ENCODE results near the gene TIMP2. TPM values are rescaled to one million over a fixed set of nuclear protein-coding genes. Genes with fewer than 3 reads are reported as not detected.

The TIMP2 gene
- total RNA-seq, 4 donors from 2014 or later: 139 to 161 (median 150) TPM

DNA sequence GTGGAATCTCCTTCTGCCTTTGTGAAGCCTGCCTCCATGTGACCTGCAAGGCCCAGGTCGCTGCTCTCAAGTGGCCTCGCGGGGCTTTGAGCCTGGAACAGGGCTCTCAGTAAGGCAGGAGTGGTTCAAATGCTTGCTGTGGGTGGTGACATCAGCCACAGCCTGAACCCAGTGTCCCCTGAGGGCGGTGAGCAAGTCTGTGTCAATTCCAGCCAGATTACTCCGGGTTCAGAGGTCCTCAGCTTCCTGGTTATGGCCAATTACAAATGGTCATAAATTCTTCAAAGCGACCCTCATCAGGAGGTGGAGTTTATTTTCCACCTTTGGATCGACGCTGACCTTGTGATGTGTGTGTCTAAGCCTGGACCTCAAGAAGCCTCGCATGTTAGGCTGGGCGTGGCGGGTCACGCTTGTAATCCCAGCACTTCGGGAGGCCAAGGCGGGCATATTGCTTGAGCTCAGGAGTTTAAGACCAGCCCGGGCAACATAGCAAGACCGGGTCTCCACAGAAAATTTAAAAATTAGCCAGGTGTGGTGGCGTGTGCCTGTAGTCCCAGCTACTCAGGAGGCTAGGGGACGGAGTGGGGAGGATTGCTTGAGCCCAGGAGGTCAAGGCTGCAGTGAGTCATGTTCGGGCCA, 37.3 kb upstream of the TIMP2 start:
- ATAC-seq (ENCODE audit: low FRiP score) (no peak), DNase-seq (ENCODE audit: low spot score) (no peak)
- TF ChIP-seq, protein P1, sequence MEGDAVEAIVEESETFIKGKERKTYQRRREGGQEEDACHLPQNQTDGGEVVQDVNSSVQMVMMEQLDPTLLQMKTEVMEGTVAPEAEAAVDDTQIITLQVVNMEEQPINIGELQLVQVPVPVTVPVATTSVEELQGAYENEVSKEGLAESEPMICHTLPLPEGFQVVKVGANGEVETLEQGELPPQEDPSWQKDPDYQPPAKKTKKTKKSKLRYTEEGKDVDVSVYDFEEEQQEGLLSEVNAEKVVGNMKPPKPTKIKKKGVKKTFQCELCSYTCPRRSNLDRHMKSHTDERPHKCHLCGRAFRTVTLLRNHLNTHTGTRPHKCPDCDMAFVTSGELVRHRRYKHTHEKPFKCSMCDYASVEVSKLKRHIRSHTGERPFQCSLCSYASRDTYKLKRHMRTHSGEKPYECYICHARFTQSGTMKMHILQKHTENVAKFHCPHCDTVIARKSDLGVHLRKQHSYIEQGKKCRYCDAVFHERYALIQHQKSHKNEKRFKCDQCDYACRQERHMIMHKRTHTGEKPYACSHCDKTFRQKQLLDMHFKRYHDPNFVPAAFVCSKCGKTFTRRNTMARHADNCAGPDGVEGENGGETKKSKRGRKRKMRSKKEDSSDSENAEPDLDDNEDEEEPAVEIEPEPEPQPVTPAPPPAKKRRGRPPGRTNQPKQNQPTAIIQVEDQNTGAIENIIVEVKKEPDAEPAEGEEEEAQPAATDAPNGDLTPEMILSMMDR (IDR thresholded peaks at IDR 0.05): no peak

DNA sequence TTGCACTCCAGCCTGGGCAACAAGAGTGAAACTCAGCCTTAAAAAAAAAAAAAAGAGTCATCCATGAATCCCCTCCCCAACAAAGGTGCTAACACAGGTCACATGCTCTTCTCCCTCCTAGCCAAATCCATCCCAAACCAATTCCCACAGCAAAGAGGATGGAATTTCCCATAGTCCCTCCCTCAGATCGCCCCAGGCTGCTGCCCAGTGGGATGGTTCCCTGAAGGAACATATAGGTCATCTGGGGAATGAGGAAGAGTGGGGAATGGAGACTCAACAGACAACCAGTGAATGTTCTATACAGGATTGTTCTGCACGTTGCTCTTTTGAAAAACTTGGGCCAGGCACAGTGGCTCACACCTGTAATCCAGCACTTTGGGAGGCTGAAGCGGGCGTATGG, 36.4 kb upstream of the TIMP2 start:
- DNase-seq (ENCODE audit: low spot score) (no peak), ATAC-seq (ENCODE audit: low FRiP score) (no peak)
- TF ChIP-seq, protein P1 (IDR thresholded peaks at IDR 0.05): no peak

DNA sequence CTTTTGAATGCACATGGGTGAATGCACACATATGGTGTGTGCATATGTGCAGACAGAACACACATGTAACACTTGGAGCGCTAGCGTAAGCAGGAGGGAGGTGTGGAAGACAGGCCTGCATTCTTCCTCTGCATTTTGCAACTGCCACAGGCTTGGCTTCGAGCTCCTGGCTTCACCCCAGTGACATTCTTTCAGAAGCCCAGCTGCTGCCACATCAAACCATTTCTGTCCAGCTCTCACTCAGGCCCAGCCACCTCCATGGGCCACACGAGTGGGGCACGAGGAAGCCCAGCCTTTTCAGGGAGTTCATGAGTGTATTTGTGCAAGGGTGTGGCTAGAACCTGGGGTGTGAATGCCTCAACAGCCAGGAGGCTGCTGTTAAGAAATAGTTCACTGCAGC, 35.7 kb upstream of the TIMP2 start:
- DNase-seq (ENCODE audit: low spot score) (no peak), ATAC-seq (ENCODE audit: low FRiP score) (peak; percentile 43)

DNA sequence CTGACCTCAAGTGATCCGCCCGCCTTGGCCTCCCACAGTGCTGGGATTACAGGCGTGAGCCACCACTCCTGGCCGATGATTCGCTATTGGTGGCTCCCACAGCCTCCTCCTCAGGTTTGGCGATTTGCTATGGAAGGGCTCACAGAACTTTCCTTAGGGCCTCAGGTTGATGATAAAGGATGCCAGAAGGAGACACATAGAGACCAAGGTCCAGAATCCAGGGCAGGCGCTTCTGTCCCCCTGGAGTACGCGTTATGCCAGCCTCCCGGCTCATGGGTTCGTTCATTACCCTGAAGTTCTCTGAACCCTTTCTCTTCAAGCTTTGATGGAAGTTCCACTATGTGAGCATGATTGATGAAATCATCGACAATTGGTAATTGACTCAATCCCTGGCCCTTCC, 34.6 kb upstream of the TIMP2 start:
- TF ChIP-seq, protein P1 (IDR thresholded peaks at IDR 0.05): no peak
- DNase-seq (ENCODE audit: low spot score): no peak
- ATAC-seq (ENCODE audit: low FRiP score): no peak

More for the DNA sequence above, 35.7 kb upstream of the TIMP2 start:
- TF ChIP-seq, protein P1 (IDR thresholded peaks at IDR 0.05): no peak

DNA sequence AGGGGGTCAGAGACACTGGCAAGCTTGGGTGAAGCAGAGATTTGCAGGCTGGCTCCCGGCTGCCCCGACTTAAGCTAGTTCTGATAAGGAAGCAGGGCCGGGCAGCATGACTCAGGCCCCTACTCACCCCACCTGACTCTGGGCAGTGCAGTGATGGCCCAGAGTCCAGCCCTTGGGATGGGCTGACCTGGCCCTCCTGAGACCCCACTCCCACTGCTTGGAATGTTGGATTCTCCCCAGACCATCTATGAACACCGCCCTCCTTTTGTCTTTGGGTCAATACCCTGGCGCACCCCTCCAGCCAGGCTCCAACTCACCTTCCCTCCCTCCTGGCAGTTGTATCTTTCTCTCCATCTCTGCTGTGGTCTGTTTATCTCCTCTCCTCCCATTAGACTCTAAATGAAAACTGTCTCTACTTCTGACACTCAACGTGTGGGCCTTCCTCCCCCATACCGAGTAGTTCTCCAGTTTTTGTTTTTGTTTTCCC, 33.5 kb upstream of the TIMP2 start:
- TF ChIP-seq, protein P1 (IDR thresholded peaks at IDR 0.05): no peak
- ATAC-seq (ENCODE audit: low FRiP score) (peak; percentile 78), DNase-seq (ENCODE audit: low spot score) (no peak)

DNA sequence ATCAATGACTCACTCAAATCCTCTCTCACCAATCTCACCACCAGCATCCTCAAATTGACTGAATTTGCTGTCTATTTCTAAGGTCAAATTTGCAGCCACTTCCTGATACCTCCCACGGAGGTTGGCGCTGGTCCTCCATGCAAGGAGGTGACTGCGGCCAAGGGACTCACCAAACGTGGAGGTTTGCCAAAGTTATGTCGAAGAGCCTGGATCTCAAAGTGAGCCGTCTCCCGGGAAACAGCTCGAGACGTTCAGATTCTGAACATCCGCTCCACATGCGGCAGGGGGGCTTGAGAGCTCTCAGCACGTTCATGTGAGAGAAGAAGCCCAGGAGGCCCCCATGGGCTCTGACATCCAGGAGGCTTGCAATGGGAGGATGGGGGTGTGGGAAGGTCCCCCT, 31.9 kb upstream of the TIMP2 start:
- DNase-seq (ENCODE audit: low spot score) (no peak), ATAC-seq (ENCODE audit: low FRiP score) (no peak)
- TF ChIP-seq, protein P1 (IDR thresholded peaks at IDR 0.05): no peak

DNA sequence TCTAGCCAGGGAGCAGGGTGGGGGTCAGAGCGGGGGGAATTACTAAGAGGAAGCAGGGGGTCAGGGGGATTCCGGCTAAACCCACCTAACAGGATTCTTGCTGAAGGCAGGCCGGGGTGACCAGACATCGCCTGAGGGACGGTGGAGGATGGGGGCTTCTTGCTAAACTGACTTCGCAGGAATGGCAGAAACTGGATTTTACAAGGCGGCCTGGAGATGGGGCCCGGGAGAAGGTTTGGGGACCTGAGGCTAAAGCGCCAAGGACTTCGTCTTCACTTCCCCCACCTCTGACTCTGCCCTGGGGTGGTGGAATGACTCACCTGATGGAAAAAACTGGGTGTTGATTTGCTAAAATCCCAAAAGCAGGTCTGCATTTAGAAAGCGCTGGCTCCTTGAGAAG, 31.1 kb upstream of the TIMP2 start:
- TF ChIP-seq, protein P1 (IDR thresholded peaks at IDR 0.05): no peak

More for the DNA sequence above, 31.1 kb upstream of the TIMP2 start:
- DNase-seq (ENCODE audit: low spot score) (no peak), ATAC-seq (ENCODE audit: low FRiP score) (no peak)
